ENCODE measurements around the gene RAB18.
"Not testable (repeated sequence)": the region's sequence is repeated elsewhere in the genome, so short reads cannot be mapped to it uniquely, and the experiment has no call there.

RAB18 gene

DNA sequence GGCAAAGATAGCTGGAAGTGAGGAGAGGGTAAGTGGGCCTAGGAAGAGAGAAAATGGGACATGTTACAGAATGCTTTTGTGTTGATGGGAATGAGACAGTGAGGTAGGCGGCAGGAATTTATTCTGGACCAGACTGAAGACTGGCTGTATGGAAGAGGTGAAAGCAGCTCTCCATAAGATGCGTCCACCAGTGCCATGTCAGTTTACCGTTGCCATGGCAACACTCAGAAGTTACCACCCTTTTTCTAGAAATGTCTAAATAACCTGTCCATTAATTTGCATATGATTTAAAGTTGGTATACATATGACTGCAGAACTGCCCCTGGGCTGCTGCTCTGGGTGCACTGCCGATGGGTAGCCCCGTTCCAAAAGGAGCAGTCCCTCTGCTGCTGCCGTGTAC is 46.7 kb downstream of the RAB18 start:
- Histone ChIP-seq H3K4me2 (ENCODE audit: low read length) (no peak overlapping the region), H3K36me3 (ENCODE audit: insufficient read depth, low read length) (peaks cover 4% of the 10 kb centered on the region), H3K27me3 (ENCODE audit: control insufficient read depth, insufficient read depth, low read length) (no peaks in the 10 kb centered on the region), H3K4me1 (ENCODE audit: control insufficient read depth, insufficient read depth, low read length) (no peaks in the 10 kb centered on the region), H3K9me3 (replicated peaks; ENCODE audit: low read length) (no peaks in the 10 kb centered on the region), H3K9ac (ENCODE audit: low read depth, low read length) (no peak overlapping the region), H3K4me3 (ENCODE audit: low read length) (no peak overlapping the region)

DNA sequence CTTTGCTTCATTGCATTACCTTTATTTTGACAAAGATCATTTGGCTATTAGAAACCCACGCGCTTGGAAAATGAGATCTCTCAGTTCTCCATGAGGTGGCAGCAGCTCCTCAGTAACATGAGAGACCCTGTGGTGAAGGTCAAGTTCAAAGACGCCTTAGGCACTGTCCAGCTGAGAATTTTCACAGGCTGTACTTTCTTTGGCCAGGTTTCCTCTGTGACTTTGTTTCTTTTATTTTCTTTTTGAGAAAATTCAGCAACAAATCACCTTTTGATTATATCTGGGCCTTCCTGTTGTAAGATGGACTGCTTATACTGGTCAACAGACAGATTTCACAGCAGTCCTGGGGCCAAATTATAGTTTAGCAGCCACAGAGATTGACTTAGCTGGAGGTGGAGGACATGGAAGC is 54.5 kb downstream of the RAB18 start:
- Histone ChIP-seq H3K9me3 (replicated peaks; ENCODE audit: low read length) (no peaks in the 10 kb centered on the region), H3K36me3 (ENCODE audit: insufficient read depth, low read length) (no peaks in the 10 kb centered on the region), H3K4me1 (ENCODE audit: control insufficient read depth, insufficient read depth, low read length) (no peaks in the 10 kb centered on the region), H3K27me3 (ENCODE audit: control insufficient read depth, insufficient read depth, low read length) (no peaks in the 10 kb centered on the region), H3K4me3 (ENCODE audit: low read length) (no peak overlapping the region), H3K9ac (ENCODE audit: low read depth, low read length) (no peak overlapping the region), H3K4me2 (ENCODE audit: low read length) (no peak overlapping the region)

DNA sequence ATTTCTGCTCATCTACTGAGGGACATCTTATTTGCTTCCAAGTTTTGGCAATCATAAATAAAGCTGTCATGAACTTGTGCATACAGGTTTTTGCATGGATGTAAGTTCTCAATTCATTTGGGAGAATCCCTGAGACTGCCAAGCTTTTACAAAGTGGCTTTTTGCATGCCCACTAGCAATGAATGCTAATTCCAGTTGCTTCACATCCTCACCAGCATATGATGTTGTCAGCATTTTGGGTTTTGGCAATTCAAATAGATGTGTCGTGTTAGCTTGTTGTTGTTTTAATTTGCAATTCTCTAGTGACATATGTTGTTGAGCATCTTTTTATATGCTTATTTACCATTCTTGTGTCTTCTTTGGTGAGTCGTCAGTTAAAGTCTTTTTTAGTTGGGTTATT is 57.2 kb downstream of the RAB18 start:
- Histone ChIP-seq H3K4me3 (ENCODE audit: low read length) (no peak overlapping the region), H3K9ac (ENCODE audit: low read depth, low read length) (no peak overlapping the region), H3K27me3 (ENCODE audit: control insufficient read depth, insufficient read depth, low read length) (no peaks in the 10 kb centered on the region), H3K36me3 (ENCODE audit: insufficient read depth, low read length) (no peaks in the 10 kb centered on the region), H3K4me2 (ENCODE audit: low read length) (no peak overlapping the region), H3K4me1 (ENCODE audit: control insufficient read depth, insufficient read depth, low read length) (no peaks in the 10 kb centered on the region), H3K9me3 (replicated peaks; ENCODE audit: low read length) (no peaks in the 10 kb centered on the region)

DNA sequence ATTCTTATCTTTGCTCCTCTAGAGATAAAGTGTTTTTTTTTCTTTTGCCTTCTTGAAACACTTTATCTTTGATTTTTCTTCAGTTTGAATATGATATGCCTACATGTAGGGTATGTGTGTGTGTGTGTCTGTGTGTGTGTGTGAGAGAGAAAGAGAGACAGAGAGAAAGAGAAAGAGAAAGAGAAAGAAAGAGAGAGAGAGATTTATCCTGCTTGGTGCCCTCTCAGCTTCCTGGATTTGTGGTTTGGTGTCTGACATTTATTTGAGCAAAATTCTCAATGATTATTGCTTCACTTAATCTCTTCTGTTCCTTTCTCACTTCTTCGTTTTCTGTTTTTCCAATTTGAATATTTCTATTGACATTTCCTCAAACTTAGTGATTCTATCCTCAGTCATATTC is 60.3 kb downstream of the RAB18 start:
- no peaks in the 10 kb centered on the region for H3K4me1 ChIP-seq (ENCODE audit: control insufficient read depth, insufficient read depth, low read length)
- H3K9ac ChIP-seq (ENCODE audit: low read depth, low read length), result no peak overlapping the region
- H3K4me2 ChIP-seq (ENCODE audit: low read length), result no peak overlapping the region
- no peaks in the 10 kb centered on the region for H3K27me3 ChIP-seq (ENCODE audit: control insufficient read depth, insufficient read depth, low read length)
- H3K36me3 ChIP-seq (ENCODE audit: insufficient read depth, low read length), result no peaks in the 10 kb centered on the region
- no peaks in the 10 kb centered on the region for H3K9me3 ChIP-seq (replicated peaks; ENCODE audit: low read length)
- no peak overlapping the region for H3K4me3 ChIP-seq (ENCODE audit: low read length)

DNA sequence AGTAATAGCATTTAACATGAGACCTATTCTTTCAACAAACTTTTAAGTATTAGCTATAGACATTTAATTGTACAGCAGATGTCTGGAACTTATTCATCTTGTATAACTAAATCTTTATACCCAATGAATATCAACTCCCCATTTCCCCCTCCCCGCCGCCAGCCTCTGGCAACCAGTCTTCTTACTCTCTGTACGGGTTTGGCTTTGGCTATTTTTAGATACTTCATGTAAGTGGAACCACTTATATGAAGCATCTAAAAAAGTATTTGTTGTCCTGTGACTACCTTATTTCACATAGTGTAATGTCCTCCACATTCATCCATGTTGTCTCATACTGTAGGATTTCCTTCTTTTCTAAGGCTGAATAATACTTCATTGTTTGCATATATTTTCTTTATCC is 60.8 kb downstream of the RAB18 start:
- no peaks in the 10 kb centered on the region for H3K27me3 ChIP-seq (ENCODE audit: control insufficient read depth, insufficient read depth, low read length)
- no peak overlapping the region for H3K4me3 ChIP-seq (ENCODE audit: low read length)
- no peaks in the 10 kb centered on the region for H3K4me1 ChIP-seq (ENCODE audit: control insufficient read depth, insufficient read depth, low read length)
- H3K9me3 ChIP-seq (replicated peaks; ENCODE audit: low read length), result no peaks in the 10 kb centered on the region
- H3K36me3 ChIP-seq (ENCODE audit: insufficient read depth, low read length), result no peaks in the 10 kb centered on the region
- no peak overlapping the region for H3K4me2 ChIP-seq (ENCODE audit: low read length)
- H3K9ac ChIP-seq (ENCODE audit: low read depth, low read length), result no peak overlapping the region

DNA sequence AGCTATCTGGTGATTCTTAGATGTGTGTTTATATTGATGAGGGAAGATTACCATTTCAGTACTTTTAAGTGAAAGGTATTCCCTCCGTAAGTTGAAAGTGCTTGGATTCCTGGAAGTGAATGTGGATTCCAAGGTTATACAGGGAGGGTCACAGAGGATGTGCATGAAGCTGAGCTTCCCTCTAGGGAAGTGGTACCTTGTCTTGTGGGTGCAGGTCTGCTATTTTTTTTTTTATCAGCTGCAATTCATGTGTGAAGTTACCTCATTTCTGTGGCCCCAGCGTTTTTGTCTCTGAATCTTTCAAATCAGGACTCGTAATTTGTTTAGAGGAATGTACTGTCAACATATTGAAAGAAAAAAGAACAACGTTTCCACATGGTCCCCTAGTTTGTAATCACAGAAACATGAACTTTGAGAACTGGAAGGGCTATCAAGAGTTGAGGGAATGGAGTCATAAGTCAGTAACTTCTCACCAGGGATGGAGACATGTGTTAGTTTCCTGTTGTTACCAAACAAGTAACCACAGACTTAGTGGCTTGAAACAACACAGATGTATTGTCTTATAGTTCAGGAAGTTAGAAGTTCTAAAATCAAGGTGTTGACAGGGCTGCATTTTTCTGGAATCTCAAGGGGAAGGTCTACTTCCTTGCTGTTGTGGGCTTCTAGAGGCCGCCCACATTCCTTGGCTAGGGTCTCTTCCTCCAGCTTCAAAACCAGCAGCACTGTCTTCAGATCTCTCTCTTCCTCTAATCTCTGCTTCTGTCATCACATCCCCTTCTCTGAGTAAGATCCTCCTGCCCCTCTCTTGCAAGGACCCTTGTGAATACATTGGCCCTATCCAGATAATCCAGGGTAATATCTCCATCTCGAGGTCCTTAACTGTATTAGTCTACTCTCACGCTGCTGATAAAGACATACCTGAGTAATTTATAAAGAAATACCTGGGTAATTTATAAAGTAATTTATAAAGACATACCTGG is 64.4 kb downstream of the RAB18 start:
- no peak overlapping the region for H3K4me2 ChIP-seq (ENCODE audit: low read length)
- no peaks in the 10 kb centered on the region for H3K4me1 ChIP-seq (ENCODE audit: control insufficient read depth, insufficient read depth, low read length)
- H3K36me3 ChIP-seq (ENCODE audit: insufficient read depth, low read length), result no peaks in the 10 kb centered on the region
- no peak overlapping the region for H3K4me3 ChIP-seq (ENCODE audit: low read length)
- no peaks in the 10 kb centered on the region for H3K27me3 ChIP-seq (ENCODE audit: control insufficient read depth, insufficient read depth, low read length)
- no peaks in the 10 kb centered on the region for H3K9me3 ChIP-seq (replicated peaks; ENCODE audit: low read length)
- H3K9ac ChIP-seq (ENCODE audit: low read depth, low read length), result no peak overlapping the region

DNA sequence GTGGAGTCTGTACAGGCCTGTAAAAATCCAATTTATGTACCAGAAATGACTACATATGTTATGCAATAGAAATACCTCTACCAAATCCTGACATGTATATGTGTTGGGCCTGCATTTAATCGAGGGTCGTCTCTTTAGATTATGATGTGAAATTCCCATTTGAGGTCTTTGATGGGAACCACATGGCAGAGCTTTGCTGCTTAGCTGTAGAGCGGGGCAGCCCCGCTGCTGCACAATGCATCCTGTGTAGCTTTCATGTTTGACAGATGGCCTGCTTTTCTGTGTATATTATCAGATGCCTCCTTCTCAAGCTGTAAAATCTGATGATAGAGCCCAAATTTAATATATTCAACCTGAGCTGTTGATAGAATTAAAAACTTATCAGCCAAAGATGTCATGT is 65.8 kb downstream of the RAB18 start:
- Histone ChIP-seq H3K27me3 (ENCODE audit: control insufficient read depth, insufficient read depth, low read length) (no peaks in the 10 kb centered on the region), H3K4me3 (ENCODE audit: low read length) (no peak overlapping the region), H3K4me2 (ENCODE audit: low read length) (no peak overlapping the region), H3K9me3 (replicated peaks; ENCODE audit: low read length) (no peaks in the 10 kb centered on the region), H3K9ac (ENCODE audit: low read depth, low read length) (no peak overlapping the region), H3K36me3 (ENCODE audit: insufficient read depth, low read length) (no peaks in the 10 kb centered on the region), H3K4me1 (ENCODE audit: control insufficient read depth, insufficient read depth, low read length) (no peaks in the 10 kb centered on the region)

DNA sequence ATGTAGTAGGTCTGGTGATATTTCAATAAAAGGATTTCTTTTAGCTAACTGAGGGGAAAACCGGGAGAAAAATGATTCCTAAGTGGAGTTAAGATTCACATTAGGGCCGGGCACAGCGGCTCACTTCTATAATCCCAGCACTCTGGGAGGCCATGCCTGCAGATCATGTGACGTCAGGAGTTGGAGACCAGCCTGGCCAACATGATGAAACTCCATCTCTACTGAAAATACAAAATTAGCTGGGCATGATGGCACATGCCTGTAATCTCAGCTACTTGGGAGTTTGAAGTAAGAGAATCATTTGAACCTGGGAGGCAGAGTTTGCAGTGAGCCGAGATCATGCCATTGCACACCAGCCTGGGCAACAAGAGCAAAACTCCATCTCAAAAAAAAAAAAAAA is 72.9 kb downstream of the RAB18 start:
- H3K27me3 ChIP-seq (ENCODE audit: control insufficient read depth, insufficient read depth, low read length); H3K36me3 ChIP-seq (ENCODE audit: insufficient read depth, low read length); H3K9me3 ChIP-seq (replicated peaks; ENCODE audit: low read length); H3K4me3 ChIP-seq (ENCODE audit: low read length); H3K4me1 ChIP-seq (ENCODE audit: control insufficient read depth, insufficient read depth, low read length); H3K4me2 ChIP-seq (ENCODE audit: low read length); H3K9ac ChIP-seq (ENCODE audit: low read depth, low read length): not testable (repeated sequence)

DNA sequence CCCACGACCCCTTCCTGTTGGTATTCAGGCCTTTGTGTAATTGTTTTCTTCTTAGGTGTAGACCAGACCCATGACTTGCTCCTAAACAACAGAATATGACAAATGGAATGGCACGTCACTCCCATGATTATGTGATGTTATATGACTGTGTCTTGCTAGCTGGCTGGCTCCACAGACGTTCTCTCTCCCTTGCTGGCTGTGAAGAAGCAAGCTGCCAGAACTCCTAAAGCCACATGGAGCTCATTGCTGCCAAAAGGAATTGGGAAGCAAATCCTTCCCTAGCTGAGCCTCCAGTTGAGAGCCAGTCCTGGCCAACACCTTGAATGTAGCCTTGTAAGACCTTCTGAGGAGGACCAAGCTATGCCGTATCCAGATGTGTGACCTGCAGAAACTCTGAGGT is 74.2 kb downstream of the RAB18 start:
- H3K9ac ChIP-seq (ENCODE audit: low read depth, low read length), result no peak overlapping the region
- no peaks in the 10 kb centered on the region for H3K4me1 ChIP-seq (ENCODE audit: control insufficient read depth, insufficient read depth, low read length)
- no peak overlapping the region for H3K4me2 ChIP-seq (ENCODE audit: low read length)
- no peaks in the 10 kb centered on the region for H3K27me3 ChIP-seq (ENCODE audit: control insufficient read depth, insufficient read depth, low read length)
- H3K9me3 ChIP-seq (replicated peaks; ENCODE audit: low read length), result no peaks in the 10 kb centered on the region
- H3K36me3 ChIP-seq (ENCODE audit: insufficient read depth, low read length), result no peaks in the 10 kb centered on the region
- H3K4me3 ChIP-seq (ENCODE audit: low read length), result no peak overlapping the region

DNA sequence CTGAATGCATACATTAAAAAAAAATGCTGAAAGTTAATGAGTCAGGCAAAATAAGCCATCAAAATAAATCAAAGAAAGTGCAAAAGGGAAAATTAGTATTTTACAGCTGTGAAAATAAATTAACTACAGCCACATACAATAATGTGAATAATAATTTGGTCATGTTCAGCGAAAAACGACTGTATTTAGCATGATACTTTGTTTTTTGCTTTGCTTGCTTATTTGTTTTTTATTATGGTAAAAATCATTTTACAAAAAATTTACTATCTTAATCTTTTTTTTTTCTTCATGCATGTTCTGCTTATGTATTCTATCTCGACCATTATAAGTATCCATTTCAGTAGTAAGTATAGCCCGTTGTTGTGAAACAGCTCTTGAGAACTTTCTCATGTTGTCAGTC is 77.1 kb downstream of the RAB18 start:
- Histone ChIP-seq H3K4me2 (ENCODE audit: low read length) (no peak overlapping the region), H3K27me3 (ENCODE audit: control insufficient read depth, insufficient read depth, low read length) (no peaks in the 10 kb centered on the region), H3K36me3 (ENCODE audit: insufficient read depth, low read length) (no peaks in the 10 kb centered on the region), H3K9ac (ENCODE audit: low read depth, low read length) (no peak overlapping the region), H3K9me3 (replicated peaks; ENCODE audit: low read length) (no peaks in the 10 kb centered on the region), H3K4me3 (ENCODE audit: low read length) (no peak overlapping the region), H3K4me1 (ENCODE audit: control insufficient read depth, insufficient read depth, low read length) (no peaks in the 10 kb centered on the region)

DNA sequence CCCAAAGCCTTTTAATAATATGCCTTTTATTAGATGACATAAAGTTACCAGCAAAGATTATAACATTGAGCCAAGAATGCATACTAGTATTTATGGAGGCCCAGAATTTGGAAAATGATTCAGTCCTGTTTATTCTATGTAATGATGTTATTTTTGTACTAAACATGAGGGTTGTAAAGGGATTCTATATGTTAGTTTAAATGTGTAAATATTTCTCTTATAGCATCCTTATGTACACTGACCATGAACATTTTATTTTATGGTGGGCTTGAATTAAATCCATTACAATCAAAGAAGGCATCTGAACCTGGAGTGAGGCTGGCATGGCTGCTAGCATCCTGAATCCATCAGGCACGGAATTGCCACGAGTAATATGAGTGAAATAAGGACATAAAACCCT is 80.2 kb downstream of the RAB18 start:
- Histone ChIP-seq H3K4me3 (ENCODE audit: low read length) (no peak overlapping the region), H3K36me3 (ENCODE audit: insufficient read depth, low read length) (no peaks in the 10 kb centered on the region), H3K27me3 (ENCODE audit: control insufficient read depth, insufficient read depth, low read length) (no peaks in the 10 kb centered on the region), H3K9me3 (replicated peaks; ENCODE audit: low read length) (no peaks in the 10 kb centered on the region), H3K4me1 (ENCODE audit: control insufficient read depth, insufficient read depth, low read length) (no peaks in the 10 kb centered on the region), H3K4me2 (ENCODE audit: low read length) (no peak overlapping the region), H3K9ac (ENCODE audit: low read depth, low read length) (no peak overlapping the region)
